ENCODE results near the gene FBXL17. TPM values are rescaled to one million over a fixed set of nuclear protein-coding genes. Genes with fewer than 3 reads are reported as not detected.

FBXL17 gene
- total RNA-seq, 1 experiment from 2014 or later, result 5.3 TPM

DNA sequence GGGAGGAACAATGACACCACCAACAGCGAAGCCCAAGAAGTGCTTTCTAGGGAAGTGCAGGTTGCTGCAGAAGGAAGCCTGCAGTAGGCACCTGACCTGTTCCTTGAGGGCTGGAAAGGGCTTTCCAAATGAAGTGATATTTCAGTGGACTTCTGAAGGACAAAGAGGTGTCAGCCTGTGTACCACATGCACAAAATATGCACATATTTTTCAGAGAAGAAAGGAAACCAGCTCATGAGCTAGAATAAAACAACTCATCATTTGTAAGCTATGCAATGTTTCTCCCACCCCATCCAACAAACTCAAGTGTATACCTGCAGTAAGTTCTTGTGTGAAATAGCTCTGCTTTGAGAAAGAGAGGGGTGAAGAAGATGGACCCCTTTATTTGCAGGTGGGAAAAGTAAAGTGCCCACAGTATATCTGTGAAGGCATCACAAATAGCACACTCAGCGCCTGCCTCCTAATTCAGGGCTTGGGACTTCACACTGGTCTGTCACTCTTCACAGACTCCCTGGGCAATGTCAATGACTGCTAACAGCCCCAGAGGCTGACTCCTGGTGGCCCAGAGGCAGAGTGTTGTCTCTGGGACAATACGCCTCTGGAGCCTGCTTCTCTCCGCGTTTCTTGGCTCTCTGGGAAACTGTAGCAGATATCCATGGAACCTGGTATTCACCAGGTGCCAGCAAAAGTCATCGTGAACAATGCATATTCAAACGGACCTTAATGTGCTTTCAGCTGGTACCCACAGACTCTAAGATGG, 513.1 kb downstream of the FBXL17 start:
- Histone ChIP-seq H2BK12ac (ENCODE audit: insufficient read length, low read depth, low read length) (no peak overlapping the region), H2AFZ (ENCODE audit: low read length) (no peak overlapping the region), H3K4me1 (ENCODE audit: insufficient read depth, low read length) (0 out of 2 replicates have a peak, but pooled peaks cover 2% of the 10 kb centered on the region), H2BK15ac (ENCODE audit: low read depth, low read length) (no peak overlapping the region), H2BK20ac (ENCODE audit: low read depth, low read length, poor library complexity, severe bottlenecking) (no peak overlapping the region), H3K18ac (ENCODE audit: insufficient read length, low read depth, low read length) (no peak overlapping the region), H3K27ac (ENCODE audit: insufficient read length, low read depth, low read length) (no peak overlapping the region), H3K23me2 (ENCODE audit: insufficient read length, low read depth, low read length, poor library complexity, severe bottlenecking) (no peaks in the 10 kb centered on the region), H4K91ac (ENCODE audit: insufficient read length, low read depth, low read length) (no peak overlapping the region), H3K4me2 (ENCODE audit: insufficient read depth, insufficient read length, low read length) (no peak overlapping the region), H3K79me1 (ENCODE audit: insufficient read depth, low read depth, low read length, poor library complexity, severe bottlenecking) (no peaks in the 10 kb centered on the region), H3K14ac (ENCODE audit: insufficient read depth, low read length) (no peak overlapping the region), H4K8ac (replicated peaks; ENCODE audit: insufficient read length, low read depth, low read length) (no peak overlapping the region), H4K20me1 (ENCODE audit: control insufficient read depth, insufficient read depth, insufficient read length) (no peaks in the 10 kb centered on the region), H3K4ac (ENCODE audit: low read depth, low read length) (no peak overlapping the region), H3K9ac (ENCODE audit: extremely low read depth, insufficient read length, low read length) (no peak overlapping the region), H3K27me3 (ENCODE audit: insufficient read depth, low read length) (no peaks in the 10 kb centered on the region), H2BK120ac (ENCODE audit: low read depth, low read length, poor library complexity, severe bottlenecking) (no peak overlapping the region), H3K56ac (ENCODE audit: insufficient read length, low read depth, low read length) (no peak overlapping the region), H2BK5ac (ENCODE audit: insufficient read length, low read length) (no peak overlapping the region), H3T11ph (ENCODE audit: low read length) (no peak overlapping the region), H3K9me3 (ENCODE audit: control insufficient read depth, low read depth, low read length) (no peaks in the 10 kb centered on the region), H2AK5ac (ENCODE audit: insufficient read length, low read length) (no peak overlapping the region), H3K79me2 (ENCODE audit: insufficient read depth, low read length) (no peaks in the 10 kb centered on the region), H4K5ac (ENCODE audit: insufficient read length, low read depth, low read length) (no peak overlapping the region), H3K23ac (ENCODE audit: insufficient read length, low read depth, low read length) (no peak overlapping the region)
- H3K4me1 Mint-ChIP-seq, result peaks cover 38 to 43% of the 10 kb centered on the region in 2 experiments
- DNase-seq, result no peak
- no CpG with 5 or more reads among the region's 7 CpGs for WGBS (ENCODE audit: extremely low coverage, insufficient read length, low lambda C conversion rate)
- no peaks in the 10 kb centered on the region for H3K36me3 Mint-ChIP-seq (ENCODE audit: insufficient read depth in 1 of 3, low read depth in 3 of 3)
- TF ChIP-seq, protein P1, sequence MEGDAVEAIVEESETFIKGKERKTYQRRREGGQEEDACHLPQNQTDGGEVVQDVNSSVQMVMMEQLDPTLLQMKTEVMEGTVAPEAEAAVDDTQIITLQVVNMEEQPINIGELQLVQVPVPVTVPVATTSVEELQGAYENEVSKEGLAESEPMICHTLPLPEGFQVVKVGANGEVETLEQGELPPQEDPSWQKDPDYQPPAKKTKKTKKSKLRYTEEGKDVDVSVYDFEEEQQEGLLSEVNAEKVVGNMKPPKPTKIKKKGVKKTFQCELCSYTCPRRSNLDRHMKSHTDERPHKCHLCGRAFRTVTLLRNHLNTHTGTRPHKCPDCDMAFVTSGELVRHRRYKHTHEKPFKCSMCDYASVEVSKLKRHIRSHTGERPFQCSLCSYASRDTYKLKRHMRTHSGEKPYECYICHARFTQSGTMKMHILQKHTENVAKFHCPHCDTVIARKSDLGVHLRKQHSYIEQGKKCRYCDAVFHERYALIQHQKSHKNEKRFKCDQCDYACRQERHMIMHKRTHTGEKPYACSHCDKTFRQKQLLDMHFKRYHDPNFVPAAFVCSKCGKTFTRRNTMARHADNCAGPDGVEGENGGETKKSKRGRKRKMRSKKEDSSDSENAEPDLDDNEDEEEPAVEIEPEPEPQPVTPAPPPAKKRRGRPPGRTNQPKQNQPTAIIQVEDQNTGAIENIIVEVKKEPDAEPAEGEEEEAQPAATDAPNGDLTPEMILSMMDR (conservative IDR thresholded peaks at IDR 0.05), result no peak; the same call in 2 of the 3 replicates
- H3K4me3 Mint-ChIP-seq, result no peak overlapping the region
- peak overlapping the region in 1 of 3 experiments; percentile 19; a peak in 1 of 7 replicates for H3K27ac Mint-ChIP-seq
- no peaks in the 10 kb centered on the region for H3K9me3 Mint-ChIP-seq
- no peaks in the 10 kb centered on the region for H3K27me3 Mint-ChIP-seq (ENCODE audit: low read depth)
